HEK293 (cell line): Measurements from ENCODE around the gene YPEL1.
"Not testable (repeated sequence)": the region's sequence is repeated elsewhere in the genome, so short reads cannot be mapped to it uniquely, and the experiment has no call there.

Experiments
- CTCF ChIP-seq: fragments of 450-650 bp; formaldehyde crosslinking; IDR thresholded peaks from 2 replicates; pipeline ENCODE4 v1.5.1; 2016; ENCODE audit warnings: missing biosample characterization, missing genetic modification characterization
- ZNF274 ChIP-seq, 2 experiments: fragments of 200-500 bp in 1 of 2; fragments of 450-650 bp in 1 of 2; sonication (Bioruptor generic) in 1 of 2; formaldehyde crosslinking in 1 of 2; IDR thresholded peaks; 2 replicates each; pipeline versions ENCODE4 v1.5.1 to v1.6.1; 2014 to 2016; ENCODE audit warnings: borderline replicate concordance in 1 of 2, inconsistent platforms in 1 of 2, low read length in 1 of 2, missing biosample characterization in 1 of 2, missing genetic modification characterization in 1 of 2

DNA sequence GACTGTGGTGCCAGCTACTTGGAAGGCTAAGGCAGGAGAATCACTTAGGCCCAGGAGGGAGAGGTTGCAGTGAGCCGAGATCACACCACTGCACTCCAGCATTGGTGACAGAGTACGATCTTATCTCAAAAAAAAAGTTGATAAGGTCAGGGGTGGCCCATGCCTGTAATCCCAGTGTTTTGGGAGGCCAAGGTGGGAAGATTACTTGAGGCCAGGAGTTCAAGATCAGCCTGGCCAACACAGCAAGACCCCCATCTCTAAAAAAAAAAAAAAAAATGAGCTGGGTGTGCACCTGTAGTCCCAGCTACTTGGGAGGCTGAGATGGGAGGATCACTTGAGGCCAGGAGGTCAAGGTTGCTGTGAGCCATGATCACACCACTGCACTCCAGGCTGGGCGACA lies 6.4 kb downstream of the YPEL1 start:
- TF ChIP-seq CTCF (tag by site-specific recombination); ZNF274 (IDR thresholded peaks at IDR 0.05; ENCODE audit: low read length); ZNF274 (tag by site-specific recombination; IDR thresholded peaks at IDR 0.05; ENCODE audit: borderline replicate concordance): not testable (repeated sequence)
